GM10248 (cell line): ENCODE results near the gene RASSF5.
A peak's percentile ranks its signal among the peaks of the same experiment; 100 is the strongest.

Experiments used
- CTCF ChIA-PET: fragments of 300-600 bp; sonication (Branson Sonifier 250); formaldehyde crosslinking; extraction: SDS; loops from one replicate; lab custom pipeline; 2021; ENCODE audit warnings: antibody characterized with exemption; lab: Yijun Ruan, JAX
- POLR2A ChIA-PET: fragments of 350-650 bp; sonication (Branson Sonifier 250); formaldehyde crosslinking; extraction: SDS; loops from one replicate; lab custom pipeline; 2020; ENCODE audit warnings: antibody characterized with exemption; lab: Yijun Ruan, JAX
- DNase-seq: peaks from one replicate; pipeline ENCODE4 v3.0.0; 2012; ENCODE audit errors: extremely low spot score
- TF ChIP-seq, protein P1 (sequence below): IDR thresholded peaks from 2 replicates; pipeline ENCODE4 v1.5.1; 2012; ENCODE audit warnings: mild to moderate bottlenecking, low read depth; ENCODE audit errors: extremely low read depth, missing control alignments, control extremely low read depth

The RASSF5 gene

DNA sequence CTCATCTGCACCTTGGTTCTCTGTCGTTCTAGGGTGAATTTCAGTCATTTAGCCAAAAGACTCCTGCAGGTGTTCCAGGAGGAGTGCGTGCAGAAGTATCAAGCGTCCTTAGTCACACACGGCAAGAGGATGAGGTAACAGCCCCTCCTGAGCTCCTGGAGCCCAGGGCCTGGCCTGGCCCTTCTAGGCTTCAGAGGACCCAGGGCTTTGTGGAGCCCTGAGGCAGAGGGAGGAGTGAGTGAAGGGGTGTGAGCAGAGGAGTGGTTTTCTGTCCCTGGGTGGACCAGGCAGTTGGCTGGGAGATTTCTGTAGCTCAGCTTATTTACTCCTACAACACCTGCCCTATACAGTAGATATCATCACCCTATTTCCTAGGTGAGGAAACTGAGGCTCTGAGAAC lies 15.7 kb upstream of the RASSF5 start:
- TF ChIP-seq, protein P1, sequence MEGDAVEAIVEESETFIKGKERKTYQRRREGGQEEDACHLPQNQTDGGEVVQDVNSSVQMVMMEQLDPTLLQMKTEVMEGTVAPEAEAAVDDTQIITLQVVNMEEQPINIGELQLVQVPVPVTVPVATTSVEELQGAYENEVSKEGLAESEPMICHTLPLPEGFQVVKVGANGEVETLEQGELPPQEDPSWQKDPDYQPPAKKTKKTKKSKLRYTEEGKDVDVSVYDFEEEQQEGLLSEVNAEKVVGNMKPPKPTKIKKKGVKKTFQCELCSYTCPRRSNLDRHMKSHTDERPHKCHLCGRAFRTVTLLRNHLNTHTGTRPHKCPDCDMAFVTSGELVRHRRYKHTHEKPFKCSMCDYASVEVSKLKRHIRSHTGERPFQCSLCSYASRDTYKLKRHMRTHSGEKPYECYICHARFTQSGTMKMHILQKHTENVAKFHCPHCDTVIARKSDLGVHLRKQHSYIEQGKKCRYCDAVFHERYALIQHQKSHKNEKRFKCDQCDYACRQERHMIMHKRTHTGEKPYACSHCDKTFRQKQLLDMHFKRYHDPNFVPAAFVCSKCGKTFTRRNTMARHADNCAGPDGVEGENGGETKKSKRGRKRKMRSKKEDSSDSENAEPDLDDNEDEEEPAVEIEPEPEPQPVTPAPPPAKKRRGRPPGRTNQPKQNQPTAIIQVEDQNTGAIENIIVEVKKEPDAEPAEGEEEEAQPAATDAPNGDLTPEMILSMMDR = no peak
- POLR2A ChIA-PET = no interaction called here
- no peak for DNase-seq
- CTCF ChIA-PET = interaction anchor here (1.1 to 6.1 kb wide), 17 partner anchors 10 to 172 kb away, joined by 3 to 135 read pairs (median 10); partner anchors contain the start of gene DYRK3

DNA sequence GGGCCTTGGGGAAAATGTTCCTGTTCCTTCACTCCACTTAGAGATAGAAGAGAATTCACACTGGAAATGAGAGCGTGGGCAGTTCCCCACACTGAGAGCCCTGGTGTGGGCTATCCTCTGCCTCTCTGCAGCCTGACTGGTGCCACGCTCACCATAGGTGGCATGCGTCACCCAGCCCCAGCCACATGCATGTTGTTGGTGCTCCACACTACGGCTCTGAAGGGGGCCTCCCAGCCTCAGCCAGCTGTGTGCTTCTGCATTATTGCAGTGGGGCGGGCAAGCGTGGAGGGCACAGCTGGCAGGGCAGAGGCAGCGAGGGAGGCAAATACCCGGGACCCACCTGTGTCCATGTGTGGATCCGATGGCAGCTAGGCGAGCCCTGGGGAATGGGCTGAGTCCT lies 14.7 kb upstream of the RASSF5 start:
- ChIA-PET CTCF (interaction anchor here (0.9 to 15.7 kb wide), 12 partner anchors 12 to 171 kb away, joined by 3 to 179 read pairs (median 5); partner anchors contain the start of gene DYRK3), POLR2A (no interaction called here)
- DNase-seq = no peak
- TF ChIP-seq, protein P1 = no peak

DNA sequence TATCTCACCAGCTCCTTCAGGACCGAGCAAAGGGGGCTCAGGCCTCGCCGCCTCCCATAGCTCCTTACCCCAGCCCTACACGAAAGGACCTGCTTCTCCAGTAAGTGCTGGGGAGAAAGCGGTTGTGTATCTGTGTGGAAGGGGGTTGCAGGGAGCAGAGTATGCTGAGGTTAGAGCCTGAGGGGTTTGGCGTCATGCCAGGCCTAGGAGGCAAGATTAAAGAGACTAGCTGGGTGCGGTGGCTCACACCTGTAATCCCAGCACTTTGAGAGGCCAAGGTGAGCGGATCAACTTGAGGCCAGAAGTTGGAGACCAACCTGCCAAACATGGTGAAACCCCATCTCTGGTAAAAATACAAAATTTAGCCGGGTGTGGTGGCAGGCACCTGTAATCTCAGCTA lies 14.1 kb upstream of the RASSF5 start:
- DNase-seq = no peak
- TF ChIP-seq, protein P1 = no peak
- ChIA-PET POLR2A (no interaction called here), CTCF (interaction anchor here (1.0 to 15.7 kb wide), 13 partner anchors 13 to 171 kb away, joined by 3 to 179 read pairs (median 5); partner anchors contain the start of genes DYRK3, EIF2D and IKBKE)

DNA sequence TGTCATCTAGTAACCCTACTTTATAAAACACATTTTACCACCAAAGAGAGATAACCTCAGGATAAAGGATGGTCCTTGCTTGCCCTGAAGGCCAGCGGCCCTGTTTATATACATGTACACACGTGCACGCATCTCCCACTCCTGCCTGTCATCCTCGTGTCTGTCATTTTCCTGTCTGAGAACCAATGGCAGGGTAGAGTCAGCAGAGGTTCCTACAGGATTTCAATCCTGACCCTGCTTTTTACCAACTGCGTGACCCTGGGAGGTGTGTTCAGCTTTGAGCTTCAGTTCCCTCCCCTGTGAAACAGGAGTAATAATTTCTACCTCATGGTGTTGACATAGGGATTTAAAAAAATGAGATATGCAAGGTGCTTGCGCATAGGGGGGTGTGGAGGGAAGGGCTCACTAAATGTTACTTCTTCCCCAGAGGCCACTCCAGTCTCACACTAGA lies 12.3 kb upstream of the RASSF5 start:
- CTCF ChIA-PET = interaction anchor here (0.8 to 15.7 kb wide), 21 partner anchors 11 to 487 kb away, joined by 3 to 179 read pairs (median 5); partner anchors contain the start of genes DYRK3, EIF2D, IKBKE and RASSF5

DNA sequence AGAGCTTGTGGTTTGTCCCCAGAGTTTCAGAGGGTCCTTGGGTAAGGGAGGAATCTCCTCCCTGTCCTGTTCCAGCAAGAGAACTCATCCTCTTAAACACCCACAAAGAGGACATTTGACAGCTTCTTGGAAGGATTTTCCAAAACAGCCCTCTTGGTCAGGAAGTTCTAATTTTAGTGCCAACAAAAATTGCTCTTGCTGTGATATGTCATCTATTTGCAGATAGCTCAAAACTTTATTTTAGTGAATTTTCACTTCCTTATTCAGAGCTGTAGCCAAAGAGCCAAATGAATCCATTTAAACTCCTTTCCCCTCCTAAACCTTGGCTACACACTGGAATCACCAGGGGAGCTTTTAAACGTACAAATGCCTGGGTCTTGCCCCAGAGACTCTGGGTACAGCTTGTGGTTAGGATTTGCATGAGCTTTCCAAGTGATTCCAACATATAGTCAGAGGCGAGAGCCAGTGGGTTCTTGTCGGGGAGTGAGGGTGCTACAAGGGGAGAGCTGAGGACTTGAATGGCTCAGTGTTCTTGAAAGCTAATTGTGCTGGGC lies 11.8 kb upstream of the RASSF5 start:
- ChIA-PET CTCF (interaction anchor here (0.7 to 15.7 kb wide), 28 partner anchors 9 to 487 kb away, joined by 3 to 179 read pairs (median 4); partner anchors contain the start of genes DYRK3, EIF2D, IKBKE and RASSF5), POLR2A (interaction anchor here (0.8 to 2.0 kb wide), 3 partner anchors 12 to 82 kb away, joined by 3 to 8 read pairs (median 5); partner anchors contain the start of genes IKBKE and RASSF5)
- no peak for DNase-seq
- TF ChIP-seq, protein P1 = no peak

More for the DNA sequence above, 12.3 kb upstream of the RASSF5 start:
- DNase-seq = no peak
- TF ChIP-seq, protein P1 = no peak
- POLR2A ChIA-PET = interaction anchor here (0.8 to 2.0 kb wide), 3 partner anchors 12 to 83 kb away, joined by 3 to 8 read pairs (median 5); partner anchors contain the start of genes IKBKE and RASSF5

DNA sequence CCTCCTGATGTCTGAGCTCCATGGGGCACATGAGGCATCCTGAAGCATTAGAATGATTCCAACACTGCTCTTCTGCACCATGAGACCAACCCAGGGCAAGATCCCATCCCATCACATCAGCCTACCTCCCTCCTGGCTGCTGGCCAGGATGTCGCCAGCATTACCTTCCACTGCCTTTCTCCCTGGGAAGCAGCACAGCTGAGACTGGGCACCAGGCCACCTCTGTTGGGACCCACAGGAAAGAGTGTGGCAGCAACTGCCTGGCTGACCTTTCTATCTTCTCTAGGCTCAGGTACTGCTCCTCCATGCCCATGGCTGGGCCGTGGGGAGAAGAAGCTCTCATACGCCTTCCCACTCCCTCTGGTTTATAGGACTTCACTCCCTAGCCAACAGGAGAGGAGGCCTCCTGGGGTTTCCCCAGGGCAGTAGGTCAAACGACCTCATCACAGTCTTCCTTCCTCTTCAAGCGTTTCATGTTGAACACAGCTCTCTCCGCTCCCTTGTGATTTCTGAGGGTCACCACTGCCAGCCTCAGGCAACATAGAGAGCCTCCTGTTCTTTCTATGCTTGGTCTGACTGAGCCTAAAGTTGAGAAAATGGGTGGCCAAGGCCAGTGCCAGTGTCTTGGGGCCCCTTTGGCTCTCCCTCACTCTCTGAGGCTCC lies 11.1 kb upstream of the RASSF5 start:
- POLR2A ChIA-PET = interaction anchor here (0.5 to 2.0 kb wide), 4 partner anchors 11 to 315 kb away, joined by 3 to 8 read pairs (median 4); partner anchors contain the start of genes IKBKE and RASSF5
- TF ChIP-seq, protein P1 = no peak
- DNase-seq = peak; percentile 75
- CTCF ChIA-PET = interaction anchor here (0.7 to 15.7 kb wide), 26 partner anchors 8 to 486 kb away, joined by 3 to 179 read pairs (median 4); partner anchors contain the start of genes DYRK3, EIF2D, IKBKE and RASSF5
